Esophagus squamous epithelium (tissue), 5 donors: ENCODE data around the gene ZNF830. TPM values are rescaled to one million over a fixed set of nuclear protein-coding genes. Genes with fewer than 3 reads are reported as not detected.

Source experiments
- DNase-seq: peaks from one replicate; lab custom pipeline; 2025; lab: John Stamatoyannopoulos, UW
- H3K27ac ChIP-seq, 4 donors: fragments of 200-600 bp; sonication (generic); one replicate each; pipeline ENCODE4 v1.5.1; 2016 to 2019; ENCODE audit warnings: mild to moderate bottlenecking in 1 of 4
- H3K27me3 ChIP-seq, 4 donors: fragments of 200-600 bp; sonication (generic); 1 replicate in 3 of 4; 2 replicates in 1 of 4; pipeline versions ENCODE4 v1.5.1 to v1.6.0; 2017 to 2021; ENCODE audit warnings: antibody characterized with exemption in 1 of 4
- H3K36me3 ChIP-seq, 3 donors: fragments of 200-600 bp; sonication (generic); one replicate each; pipeline ENCODE4 v1.5.1; 2016 to 2019
- H3K4me1 ChIP-seq, 3 donors: fragments of 200-600 bp; sonication (generic); one replicate each; pipeline ENCODE4 v1.5.1; 2017 to 2019
- H3K4me3 ChIP-seq, 4 donors: fragments of 200-600 bp; sonication (generic); 1 replicate in 3 of 4; 2 replicates in 1 of 4; pipeline ENCODE4 v1.5.1; 2016 to 2019; ENCODE audit warnings: mild to moderate bottlenecking in 2 of 4, moderate library complexity in 1 of 4
- H3K9me3 ChIP-seq, 3 donors: fragments of 200-600 bp; sonication (generic); one replicate each; pipeline ENCODE4 v1.5.1; 2016 to 2019
- CTCF ChIP-seq, 6 experiments: fragments of 450-650 bp in 4 of 6; fragments of 200-600 bp in 2 of 6; sonication (generic) in 2 of 6; IDR thresholded peaks; one replicate each; pipeline ENCODE4 v1.5.1; 2016 to 2019; ENCODE audit warnings: antibody characterized with exemption in 6 of 6, mild to moderate bottlenecking in 4 of 6, moderate library complexity in 4 of 6
- POLR2A ChIP-seq, 4 donors: fragments of 450-650 bp; IDR thresholded peaks; one replicate each; pipeline ENCODE4 v1.6.1; 2017; ENCODE audit warnings: antibody characterized with exemption in 4 of 4, mild to moderate bottlenecking in 4 of 4, moderate library complexity in 3 of 4
- WGBS, 2 donors: methylation state at CpG; one replicate each; pipeline ENCODE4 v1.1.5; 2018; 5-methylcytosine and 5-hydroxymethylcytosine counted together
- intact Hi-C: fragments of 100-400 bp; cut with DNase I; formaldehyde crosslinking; loops from one replicate; pipeline ENCODE4 v1.15.0; 2022
- total RNA-seq, 4 donors: library from RNA; depleted of rRNA; stranded (reverse); fragments of >200 nt; gene quantifications; one replicate each; pipeline ENCODE4 v1.1.0, GENCODE V29; 2016
- donor health status: DM: yes; HTN: yes; CAD: no.

Gene ZNF830
- total RNA-seq, 4 donors from 2014 or later = 6.1 to 13.4 (median 9.2) TPM

DNA sequence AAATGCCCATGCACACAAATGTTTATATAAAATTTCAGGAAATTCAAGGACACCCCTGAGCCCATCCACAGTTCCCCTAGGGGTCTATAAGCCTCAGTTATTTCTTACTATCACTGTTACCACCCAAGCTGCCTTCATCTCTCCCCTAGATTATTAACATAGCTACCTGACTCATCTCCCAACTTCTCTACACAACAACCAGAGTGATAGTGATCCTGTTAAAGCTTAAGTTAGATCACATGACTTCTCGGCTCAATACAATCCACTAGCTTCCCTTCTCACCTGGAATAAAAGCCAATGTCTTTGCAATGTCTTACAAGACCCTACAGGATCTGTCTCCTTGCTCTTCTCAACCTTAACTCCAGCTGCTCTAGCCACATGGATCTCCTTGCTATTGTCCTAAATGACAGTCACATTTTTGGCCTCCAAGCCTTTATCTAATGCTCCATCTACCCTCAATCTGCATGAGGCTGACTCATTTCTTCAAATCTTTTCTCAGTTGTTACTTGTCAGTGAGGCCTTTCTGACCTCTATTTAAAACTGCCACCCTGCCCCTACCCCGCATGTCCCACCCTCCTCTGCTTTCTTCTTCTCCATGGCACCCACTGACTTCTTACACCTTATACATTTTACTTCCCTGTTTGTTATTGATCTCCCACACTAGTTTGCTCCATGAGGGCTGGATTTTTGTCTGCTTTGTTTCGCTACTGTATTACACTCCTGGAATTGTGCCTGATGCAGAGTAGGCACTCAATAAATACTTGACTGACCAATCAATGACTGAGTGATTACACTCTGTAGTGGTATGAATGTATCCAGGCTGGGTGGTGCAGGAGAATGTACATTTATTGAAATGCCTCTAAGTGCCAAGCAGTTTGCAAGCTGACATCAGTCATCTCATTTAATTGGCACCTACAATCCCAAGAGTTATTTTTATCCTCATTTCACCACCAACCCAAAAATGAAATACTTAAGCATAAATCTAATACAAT is 13.8 kb downstream of the ZNF830 start:
- H3K27ac ChIP-seq = no peak overlapping the region
- DNase-seq = no peak
- no peaks in the 10 kb centered on the region for H3K9me3 ChIP-seq
- no peak for TF ChIP-seq CTCF (IDR thresholded peaks at IDR 0.05)
- no peak for TF ChIP-seq POLR2A (IDR thresholded peaks at IDR 0.05)
- 77 to 84% methylated on average over 3 of the region's 3 CpGs for WGBS, 2 donors
- no peaks in the 10 kb centered on the region for H3K27me3 ChIP-seq
- peaks cover 0 to 10% (median 3%) of the 10 kb centered on the region in 3 donors for H3K4me1 ChIP-seq
- no peak overlapping the region for H3K4me3 ChIP-seq
- H3K36me3 ChIP-seq = no peaks in the 10 kb centered on the region
- intact Hi-C loops = no loop called here

- Histone ChIP-seq H3K36me3 (peaks cover 0 to 12% (median 0%) of the 10 kb centered on the region in 3 donors), H3K27ac (no peak overlapping the region), H3K9me3 (no peaks in the 10 kb centered on the region), H3K27me3 (no peaks in the 10 kb centered on the region), H3K4me1 (peaks cover 10 to 39% (median 11%) of the 10 kb centered on the region in 3 donors), H3K4me3 (no peak overlapping the region)
- 84 to 90% methylated on average over 7 of the region's 7 CpGs for WGBS, 2 donors
- TF ChIP-seq POLR2A (IDR thresholded peaks at IDR 0.05) (no peak), CTCF (IDR thresholded peaks at IDR 0.05) (no peak)
- intact Hi-C loops = no loop called here
- no peak for DNase-seq
Observed at GRCh38 chr17:34979153-34979552, 17.8 kb downstream of the ZNF830 start.

GRCh38 chr17:34979650-34980352 is 18.5 kb downstream of the ZNF830 start:
- H3K9me3 ChIP-seq = no peaks in the 10 kb centered on the region
- intact Hi-C loops = loop anchor here (5.0 kb wide), 1 partner anchor 108 kb away; no protein-coding TSS in a partner anchor
- H3K27ac ChIP-seq = peak overlapping the region; percentile 99 to 100 (median 100)
- peak overlapping the region; percentile 90 to 98 (median 96) for H3K4me3 ChIP-seq
- H3K27me3 ChIP-seq = no peaks in the 10 kb centered on the region
- H3K4me1 ChIP-seq = peaks cover 10 to 46% (median 11%) of the 10 kb centered on the region in 3 donors
- WGBS, 2 donors = 12 to 16% methylated on average over 15 of the region's 15 CpGs
- TF ChIP-seq CTCF (IDR thresholded peaks at IDR 0.05) = no peak
- peak in 1 of 4 donors; percentile 78 for TF ChIP-seq POLR2A (IDR thresholded peaks at IDR 0.05)
- H3K36me3 ChIP-seq = peaks cover 0 to 19% (median 0%) of the 10 kb centered on the region in 3 donors
- no peak for DNase-seq

- peak; percentile 55 for DNase-seq
- Histone ChIP-seq H3K27me3 (no peaks in the 10 kb centered on the region), H3K4me1 (peaks cover 10 to 47% (median 11%) of the 10 kb centered on the region in 3 donors), H3K36me3 (peaks cover 0 to 21% (median 0%) of the 10 kb centered on the region in 3 donors), H3K9me3 (no peaks in the 10 kb centered on the region), H3K27ac (peak within 1 kb of the TSS; percentile 99 to 100 (median 100)), H3K4me3 (peak within 1 kb of the TSS; percentile 90 to 98 (median 96))
- TF ChIP-seq CTCF (IDR thresholded peaks at IDR 0.05) (peak in 1 of 6 experiments; percentile 32), POLR2A (IDR thresholded peaks at IDR 0.05) (peak in 1 of 4 donors; percentile 66)
- intact Hi-C loops = loop anchor here (5.0 kb wide), 1 partner anchor 107 kb away; no protein-coding TSS in a partner anchor
- WGBS, 2 donors = 0 to 1% methylated on average over 5 of the region's 39 CpGs
Observed at GRCh38 chr17:34980353-34980680, 19.0 kb downstream of the ZNF830 start, which contains the start of gene LIG3. TSS of gene LIG3 (plus strand) at chr17:34980512. CDS start at chr17:34983006, 2,494 bp downstream.
